Activated CD8-positive, alpha-beta memory T cell treated with anti-CD3 and anti-CD28 coated beads, Interleukin-2, amount 50 U/mL, for 48 hours (primary cell): ENCODE data around the gene PHF21A.

Source experiments
- DNase-seq: peaks from one replicate; pipeline ENCODE4 v3.0.0-alpha.2; 2020

Gene PHF21A

DNA sequence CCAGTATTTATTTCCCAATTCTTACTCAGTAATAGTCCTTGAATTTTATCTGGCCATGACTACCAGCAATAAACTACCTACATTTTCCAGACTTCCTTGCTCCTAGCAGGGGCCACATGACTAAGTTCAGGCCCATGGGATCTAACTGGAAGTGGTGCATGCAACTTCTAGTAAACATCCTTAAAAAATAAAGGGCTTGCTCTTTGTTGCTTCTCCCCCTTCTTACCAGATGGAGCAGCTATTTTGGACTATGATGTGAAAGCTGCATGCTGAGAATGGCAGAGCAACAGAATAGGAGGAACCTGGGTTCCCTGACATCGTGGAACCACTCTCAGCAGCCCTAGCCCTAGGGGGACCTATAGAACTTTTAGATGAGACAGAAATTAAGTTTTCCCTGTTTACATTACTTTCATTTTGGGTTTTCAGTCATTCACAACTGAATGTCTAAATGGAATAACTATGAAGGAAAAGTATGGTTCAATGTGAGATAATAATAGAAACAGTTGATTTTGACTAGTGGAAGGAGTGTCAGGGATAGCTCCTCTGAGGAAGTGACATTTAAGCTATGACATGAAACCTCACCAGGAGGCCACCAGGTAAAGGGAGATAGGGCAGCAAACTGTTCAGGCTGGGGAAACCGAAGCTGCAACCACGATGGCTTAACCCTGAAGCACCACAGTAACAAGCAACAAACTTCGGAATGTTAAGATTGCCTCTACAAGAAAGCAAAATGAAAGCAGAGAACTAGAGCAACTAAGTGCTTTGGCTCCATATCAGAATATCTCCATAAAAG, 48.9 kb downstream of the PHF21A start:
- no peak for DNase-seq

DNA sequence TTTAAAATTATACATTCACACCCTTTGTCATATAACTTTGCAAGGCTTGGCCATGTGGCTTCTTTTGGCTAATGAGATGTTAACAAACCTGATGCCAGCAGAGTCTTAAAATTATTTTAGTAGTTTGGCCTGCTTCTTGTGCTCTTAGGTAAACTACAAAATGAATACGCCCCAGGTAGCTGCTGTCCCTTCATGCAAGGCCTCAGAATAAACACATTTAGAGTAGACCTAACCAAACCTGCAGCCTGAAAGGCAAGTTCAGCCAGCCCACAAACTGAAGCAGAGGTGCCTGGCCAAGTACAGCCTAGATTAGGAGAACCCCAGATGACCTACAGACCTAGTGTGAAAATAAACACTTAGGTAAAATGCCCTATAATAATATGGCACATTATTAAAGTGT, 50.2 kb downstream of the PHF21A start:
- no peak for DNase-seq

DNA sequence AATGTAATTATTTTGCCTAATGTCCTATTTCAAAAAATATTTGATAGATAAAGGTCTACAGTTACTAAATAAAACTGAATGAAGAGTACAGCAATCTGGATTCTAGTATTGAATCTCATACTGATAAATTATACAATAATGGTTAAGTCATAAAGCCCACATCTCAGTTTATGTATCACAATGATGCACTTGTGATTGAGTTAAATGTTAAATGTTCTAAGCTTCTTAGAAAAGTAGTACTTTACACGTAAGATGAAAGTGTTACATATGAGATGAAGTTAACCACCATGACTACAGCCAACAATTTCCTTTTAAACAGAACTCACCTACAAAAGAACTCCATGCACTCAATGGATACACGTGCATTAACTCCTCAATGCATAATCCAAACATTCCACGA, 51.7 kb downstream of the PHF21A start:
- no peak for DNase-seq

DNA sequence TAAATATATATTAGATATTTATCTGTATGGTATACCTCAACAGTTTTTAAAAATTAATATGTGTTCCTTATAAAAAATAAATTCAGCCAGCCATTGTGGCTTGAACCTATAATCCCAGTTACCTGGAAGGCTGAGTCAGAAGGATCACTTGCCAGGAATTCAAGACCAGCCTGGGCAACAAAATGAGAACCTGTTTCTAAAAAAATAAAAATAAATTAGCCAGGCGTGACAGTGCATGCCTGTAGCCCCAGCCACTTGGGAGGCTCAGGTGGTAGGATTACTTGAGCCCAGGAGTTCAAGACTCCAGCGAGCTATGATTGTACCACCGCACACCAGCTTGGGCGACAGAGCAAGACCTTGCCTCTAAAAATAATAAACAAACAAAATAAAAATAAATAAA, 54.9 kb downstream of the PHF21A start:
- DNase-seq: no peak

DNA sequence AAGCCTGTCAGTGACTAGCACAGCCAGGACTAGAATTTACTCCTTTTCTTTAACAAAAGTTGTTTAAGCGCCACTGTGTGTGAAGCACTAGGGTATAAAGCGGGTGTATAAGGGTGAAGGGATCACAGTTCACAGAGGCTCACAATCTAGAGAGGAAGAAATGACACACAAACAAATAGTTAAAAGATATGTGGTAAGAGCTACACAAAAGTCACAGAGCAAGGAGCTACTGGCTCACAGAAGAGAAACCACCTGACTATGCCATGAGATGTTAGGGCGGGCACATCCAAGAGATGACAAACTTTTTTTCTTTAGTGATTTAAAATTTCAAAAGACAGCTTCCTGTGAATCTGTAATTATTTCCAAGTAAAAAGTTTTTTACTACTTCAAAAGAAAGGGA, 55.6 kb downstream of the PHF21A start:
- DNase-seq: no peak

DNA sequence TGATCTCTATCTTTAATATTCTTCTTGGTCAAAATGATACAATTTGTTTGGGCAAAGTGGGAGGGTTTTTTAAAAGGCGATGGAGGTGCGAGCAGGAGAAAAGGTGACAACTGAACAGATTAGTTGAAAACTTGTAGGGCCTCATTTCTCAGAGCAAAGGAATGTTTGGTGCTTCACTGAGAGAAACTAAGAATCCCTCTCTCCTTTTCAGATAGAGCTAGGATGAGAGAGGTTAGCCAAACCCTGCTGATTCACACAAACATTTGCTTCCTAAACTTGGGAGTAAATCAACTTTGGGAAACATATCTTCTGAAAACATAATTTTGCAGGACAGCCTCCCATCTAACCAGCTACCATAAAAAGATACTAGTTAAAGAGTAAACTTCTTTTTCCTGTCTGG, 57.0 kb downstream of the PHF21A start:
- no peak for DNase-seq

DNA sequence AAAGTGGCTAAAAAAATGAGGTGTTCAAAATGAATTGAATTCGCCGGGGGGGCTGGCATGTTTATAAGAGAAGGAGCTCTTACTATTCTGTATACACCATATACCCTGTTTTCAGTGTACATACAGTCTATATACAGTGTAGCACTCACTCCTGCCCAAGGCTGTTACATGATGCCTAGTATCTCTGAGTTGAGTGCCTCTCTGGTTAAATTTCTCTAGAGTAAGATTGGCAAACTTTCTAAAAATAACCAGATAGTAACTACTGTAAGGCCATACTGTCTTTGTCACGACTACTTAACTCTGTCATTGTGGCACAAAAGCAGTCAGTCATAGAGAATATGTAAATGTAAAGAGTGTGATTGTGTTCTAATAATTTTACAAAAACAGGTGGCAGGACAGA, 58.1 kb downstream of the PHF21A start:
- no peak for DNase-seq

DNA sequence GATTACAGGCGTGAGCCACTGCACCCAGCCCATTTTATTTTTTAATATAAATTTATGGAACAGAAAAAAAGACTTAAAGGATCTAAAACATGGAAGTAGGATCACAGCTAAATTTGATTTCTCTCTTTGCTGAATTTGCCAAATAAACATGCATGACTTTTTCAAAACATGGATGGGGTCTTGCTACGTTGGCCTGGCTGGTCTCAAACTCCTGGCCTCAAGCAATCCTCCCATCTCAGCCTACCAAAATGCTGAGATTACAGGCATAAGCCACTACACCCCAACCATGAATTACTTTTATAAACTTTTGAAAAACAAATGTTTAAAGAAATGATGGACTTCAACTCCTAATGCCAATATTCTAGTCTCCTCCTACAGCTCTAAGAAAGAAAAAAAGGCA, 61.2 kb downstream of the PHF21A start:
- no peak for DNase-seq

DNA sequence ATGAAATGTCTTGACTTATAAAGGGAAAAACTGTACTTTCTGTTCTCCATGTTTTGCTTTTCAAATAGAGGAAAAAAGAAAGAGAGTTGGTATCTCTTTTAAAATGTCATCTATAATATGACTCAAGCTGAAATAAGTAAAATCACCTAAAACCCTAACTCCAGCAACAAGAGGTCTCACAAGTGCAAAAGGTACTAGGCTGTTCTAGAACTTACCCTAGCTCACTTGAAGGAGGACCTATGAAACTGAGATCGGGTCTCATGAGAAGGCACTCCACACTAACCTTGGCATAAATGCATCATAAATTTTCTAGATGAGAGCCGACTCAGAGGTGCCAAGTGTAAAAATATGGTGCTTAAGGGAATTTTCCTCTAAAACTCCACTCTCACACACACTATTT, 63.8 kb downstream of the PHF21A start:
- no peak for DNase-seq

DNA sequence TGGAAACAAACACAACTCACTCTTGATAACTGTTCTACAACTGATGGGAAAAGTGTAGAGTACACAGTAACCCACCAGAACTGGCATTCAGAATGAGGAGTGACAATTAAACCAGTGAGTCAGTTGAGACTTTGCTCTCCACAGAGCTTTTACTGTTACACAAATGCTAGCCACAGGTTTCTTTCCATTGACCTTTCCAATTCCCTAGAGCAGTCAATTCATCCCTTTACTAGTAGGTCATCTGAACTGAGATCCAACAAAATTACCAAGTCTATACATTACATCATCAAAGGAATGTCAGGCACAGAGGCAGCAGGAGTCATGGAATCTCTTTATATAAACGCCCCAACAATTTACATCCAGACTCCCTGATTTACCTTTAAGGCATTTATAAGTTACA, 65.9 kb downstream of the PHF21A start:
- no peak for DNase-seq

DNA sequence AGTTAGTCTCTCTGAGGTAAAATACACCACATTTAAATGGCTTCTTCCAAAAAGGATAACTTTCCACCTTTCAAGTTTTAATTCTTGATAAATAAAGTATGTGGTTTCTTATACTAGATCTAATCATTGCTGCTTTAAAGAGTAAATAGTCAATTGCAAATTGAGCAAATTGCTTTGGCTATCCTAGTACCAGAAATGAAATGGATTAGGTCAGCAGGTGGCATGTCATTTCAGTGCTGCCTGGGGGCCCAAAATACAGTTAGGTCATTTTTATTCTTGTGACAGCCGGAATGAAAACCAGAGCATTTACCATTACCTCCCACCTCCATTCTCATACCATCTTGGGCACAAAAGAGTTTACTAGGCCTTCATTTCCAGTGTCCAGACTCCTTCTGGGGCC, 70.2 kb downstream of the PHF21A start:
- no peak for DNase-seq

DNA sequence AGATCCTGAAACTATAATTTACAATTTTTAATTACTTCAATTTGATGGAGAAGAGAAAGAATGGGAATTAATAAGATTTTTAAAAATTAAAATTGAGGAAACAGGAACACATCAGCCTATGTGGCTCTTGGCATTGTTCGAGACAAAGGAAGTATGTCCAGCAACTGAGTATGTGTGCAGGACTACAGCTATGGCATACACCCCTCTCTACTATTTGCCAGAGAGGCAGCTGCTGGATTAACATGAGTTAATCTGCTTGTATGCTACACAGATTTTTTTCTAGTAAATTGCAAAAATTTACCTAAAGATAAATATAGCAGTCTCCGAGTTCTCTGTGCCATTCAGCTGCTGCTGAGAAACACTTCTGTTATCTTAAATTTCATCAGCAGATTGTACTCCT, 70.6 kb downstream of the PHF21A start:
- no peak for DNase-seq

DNA sequence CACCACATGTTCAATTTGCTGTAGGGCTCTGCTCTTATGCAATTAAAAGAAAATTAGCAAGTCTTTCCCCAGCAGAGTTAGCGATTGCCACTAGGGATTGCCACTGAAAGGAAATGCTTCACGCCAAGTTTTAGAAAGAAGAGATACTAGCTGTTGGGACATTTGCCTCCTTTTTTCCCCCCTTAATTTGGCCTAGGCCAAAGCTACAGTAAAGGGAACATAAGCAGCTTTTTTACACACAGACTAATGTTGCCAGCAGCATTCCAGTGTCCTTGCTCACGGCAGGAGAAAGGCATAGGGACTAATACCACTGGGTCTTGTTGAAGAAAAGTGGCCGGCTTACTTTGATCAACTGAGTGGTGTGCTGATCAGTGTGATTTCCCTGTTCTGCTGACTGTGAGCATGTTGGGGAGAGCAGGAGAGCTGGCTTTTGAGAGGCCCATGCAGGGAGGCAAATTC, 71.2 kb downstream of the PHF21A start:
- DNase-seq: no peak

DNA sequence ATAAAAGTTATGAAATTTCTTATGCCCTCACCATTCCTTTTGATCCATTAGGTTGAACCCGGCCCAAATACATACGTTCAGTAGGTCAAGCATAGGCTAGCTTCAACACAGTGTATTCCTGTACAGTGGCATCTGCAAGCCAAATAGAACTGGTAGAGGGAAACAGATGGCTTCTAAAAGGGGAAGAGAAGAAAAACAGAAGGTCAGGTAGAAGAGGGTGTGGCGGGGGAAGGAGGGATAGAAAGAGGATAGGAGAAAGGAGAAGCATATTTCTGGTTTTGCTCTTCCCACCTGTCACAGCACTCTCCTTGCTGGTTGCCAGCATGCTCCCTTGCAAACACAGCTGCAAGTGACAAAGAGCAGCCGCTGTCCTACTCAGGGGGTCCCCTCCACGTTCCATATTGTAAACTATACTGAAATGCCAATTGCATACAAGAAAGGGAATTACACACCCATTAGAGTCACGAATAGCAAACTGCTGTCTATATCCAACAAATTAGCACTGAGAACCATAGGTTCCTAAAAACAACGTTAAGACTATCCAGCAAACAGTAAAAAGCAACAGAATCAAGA, 71.8 kb downstream of the PHF21A start:
- no peak for DNase-seq

DNA sequence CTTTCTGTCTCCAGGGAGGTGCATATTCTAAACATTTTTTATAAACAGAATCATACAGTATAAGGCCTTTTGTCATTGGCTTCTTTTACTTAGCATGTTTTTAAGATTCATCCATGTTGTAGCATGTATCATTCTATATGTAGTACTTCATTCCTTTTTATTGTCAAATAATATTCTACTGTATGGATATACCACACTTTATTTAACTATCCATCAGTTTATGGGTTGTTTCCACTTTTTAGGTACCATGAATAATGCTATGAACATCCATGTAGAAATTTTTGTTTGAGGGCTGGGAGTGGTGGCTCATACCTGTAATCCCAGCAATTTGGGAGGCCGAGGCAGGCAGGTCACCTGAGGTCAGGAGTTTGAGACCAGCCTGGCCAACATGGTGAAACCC, 73.1 kb downstream of the PHF21A start:
- no peak for DNase-seq

DNA sequence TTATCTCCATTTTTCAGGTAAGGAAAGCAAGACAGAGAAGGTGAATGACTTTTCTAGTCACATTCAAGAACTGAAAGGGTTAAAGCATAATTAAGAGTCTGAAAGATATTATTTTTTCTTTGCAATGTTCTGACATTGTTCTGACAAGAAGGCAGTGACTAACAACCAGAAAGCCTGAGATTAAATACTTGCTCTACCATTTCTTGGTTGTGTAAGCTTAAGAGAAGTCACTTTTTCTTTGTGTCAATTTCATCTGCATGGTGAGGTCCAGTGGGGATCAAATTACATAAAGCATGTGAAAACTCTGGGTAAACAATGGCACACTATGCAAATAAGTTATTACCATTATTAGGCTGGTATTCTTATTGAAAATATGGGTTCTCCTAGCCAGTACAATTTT, 73.7 kb downstream of the PHF21A start:
- no peak for DNase-seq

DNA sequence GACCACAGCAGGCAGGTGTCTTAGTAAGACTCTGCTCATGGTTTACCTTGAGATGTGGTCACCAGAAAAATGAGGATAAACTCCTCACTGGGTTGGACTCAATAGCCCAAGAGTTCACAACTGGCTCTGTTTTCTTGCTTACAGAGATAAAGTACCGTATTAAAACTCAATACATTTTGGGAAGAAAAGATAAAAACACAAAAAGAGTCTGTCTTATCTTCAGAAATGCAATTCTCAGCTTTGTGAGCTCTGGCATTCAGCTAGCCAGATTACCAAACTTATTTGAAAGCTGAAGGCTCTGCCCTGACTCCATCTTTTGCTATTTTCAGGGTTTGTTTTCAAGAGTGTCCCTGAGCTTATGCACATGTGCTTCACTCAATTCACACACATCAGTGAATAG, 75.4 kb downstream of the PHF21A start:
- DNase-seq: no peak

DNA sequence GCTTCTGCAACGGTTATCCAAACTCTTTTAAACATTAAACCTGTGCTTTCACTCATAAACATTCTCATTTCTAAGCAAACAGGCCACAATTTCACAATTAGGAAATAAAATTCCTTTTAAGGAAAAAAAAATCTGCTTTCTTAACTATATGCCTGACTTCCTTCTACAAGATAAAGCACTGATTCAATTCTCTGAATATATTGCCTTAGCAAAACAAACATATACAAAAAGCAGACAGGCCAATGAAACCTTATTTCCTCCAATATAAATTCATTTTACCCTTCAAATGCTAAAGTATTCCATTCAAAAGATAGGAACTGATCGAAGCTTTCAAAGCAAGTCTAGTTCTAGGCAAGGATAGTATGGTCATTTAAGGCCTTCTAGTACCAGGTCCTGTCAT, 76.7 kb downstream of the PHF21A start:
- no peak for DNase-seq

DNA sequence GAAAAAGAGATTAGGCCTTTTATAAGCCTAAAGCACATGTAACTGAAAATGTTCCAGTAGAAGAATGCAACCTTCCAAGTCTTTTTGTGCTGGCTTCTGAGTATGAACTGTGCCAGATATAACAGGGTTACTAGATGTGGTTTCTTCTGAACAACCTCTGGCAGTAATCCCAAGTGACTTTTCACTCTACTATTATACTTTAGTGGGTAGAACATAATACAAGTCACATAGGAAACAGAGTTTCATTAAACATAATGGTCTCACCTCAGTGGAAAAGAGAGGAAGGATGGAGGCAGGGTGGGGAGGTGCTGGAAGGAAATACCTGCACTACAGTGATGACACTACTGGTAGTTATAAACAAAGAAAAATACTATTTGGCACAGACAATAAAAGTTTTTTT, 81.3 kb downstream of the PHF21A start:
- no peak for DNase-seq

DNA sequence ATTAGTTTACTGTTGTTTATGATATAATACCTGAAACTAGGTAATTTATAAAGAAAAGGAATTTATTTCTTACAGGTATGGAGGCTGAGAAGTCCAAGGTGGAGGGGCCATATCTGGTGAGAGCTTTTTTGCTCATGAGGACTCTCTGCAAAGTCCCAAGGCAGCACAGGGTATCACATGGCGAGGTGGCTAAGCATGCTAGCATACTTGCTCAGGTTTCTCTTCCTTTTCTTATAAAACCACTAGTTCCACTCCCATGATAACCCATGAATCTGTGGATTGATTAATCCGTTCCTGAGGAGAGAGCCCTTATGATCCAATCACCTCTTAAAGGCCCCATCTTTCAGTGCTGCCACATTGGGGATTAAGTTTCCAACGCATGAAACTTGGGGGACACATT, 82.7 kb downstream of the PHF21A start:
- no peak for DNase-seq

DNA sequence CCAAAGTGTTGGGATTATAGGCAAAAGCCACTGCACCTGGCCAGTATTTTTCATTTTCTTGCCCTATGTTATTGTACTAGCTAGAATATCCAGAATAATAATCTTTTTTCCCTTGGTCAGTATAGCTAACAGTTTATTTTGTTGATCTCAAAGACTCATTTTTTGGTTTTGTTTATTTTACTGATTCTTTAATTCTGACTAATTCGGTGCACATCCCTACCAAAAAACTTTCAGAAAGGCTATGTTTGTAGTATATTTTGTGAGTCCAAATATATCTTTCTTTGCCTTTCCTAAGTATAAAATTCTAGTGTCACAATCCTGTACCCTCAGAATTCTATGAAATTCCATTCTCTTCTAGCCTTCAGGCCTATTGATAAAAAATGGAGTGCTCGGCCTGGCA, 84.3 kb downstream of the PHF21A start:
- no peak for DNase-seq

DNA sequence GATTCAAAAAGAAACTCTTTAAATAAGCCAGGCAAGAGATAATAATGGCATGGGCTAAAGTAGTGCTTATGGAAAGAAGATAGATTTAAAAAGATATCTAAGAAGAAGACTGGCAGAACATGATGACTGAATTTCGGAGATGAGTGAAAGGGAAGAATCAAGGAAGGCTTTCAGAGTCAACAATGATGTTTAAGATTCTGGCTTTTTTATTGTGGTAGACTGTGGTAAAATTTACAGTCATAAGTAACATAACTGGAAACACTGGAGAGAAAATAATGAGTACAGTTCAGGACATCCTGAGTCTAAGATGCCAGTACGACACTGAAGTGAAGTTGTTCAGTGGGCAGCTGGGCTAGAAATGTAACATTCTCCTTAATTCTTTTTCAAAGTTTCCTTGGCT, 85.2 kb downstream of the PHF21A start:
- no peak for DNase-seq

DNA sequence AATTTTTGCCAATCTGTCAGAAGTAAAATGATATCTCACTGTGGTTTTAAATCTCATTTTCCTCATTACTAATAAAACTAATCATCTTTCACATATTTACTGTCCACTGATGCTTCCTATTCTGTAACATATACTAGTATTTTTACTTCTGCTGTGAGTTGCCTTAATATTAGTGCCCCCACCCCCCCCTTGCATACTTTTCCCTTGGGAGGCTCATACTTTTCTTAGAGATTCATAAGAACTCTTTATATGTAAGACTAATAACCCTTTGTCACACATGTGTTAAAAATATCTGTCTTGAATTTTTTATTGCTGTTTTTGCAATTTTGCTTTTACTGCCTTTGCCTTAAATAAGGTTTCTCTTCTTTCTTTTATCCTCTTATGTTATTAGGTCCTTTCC, 87.2 kb downstream of the PHF21A start:
- no peak for DNase-seq

DNA sequence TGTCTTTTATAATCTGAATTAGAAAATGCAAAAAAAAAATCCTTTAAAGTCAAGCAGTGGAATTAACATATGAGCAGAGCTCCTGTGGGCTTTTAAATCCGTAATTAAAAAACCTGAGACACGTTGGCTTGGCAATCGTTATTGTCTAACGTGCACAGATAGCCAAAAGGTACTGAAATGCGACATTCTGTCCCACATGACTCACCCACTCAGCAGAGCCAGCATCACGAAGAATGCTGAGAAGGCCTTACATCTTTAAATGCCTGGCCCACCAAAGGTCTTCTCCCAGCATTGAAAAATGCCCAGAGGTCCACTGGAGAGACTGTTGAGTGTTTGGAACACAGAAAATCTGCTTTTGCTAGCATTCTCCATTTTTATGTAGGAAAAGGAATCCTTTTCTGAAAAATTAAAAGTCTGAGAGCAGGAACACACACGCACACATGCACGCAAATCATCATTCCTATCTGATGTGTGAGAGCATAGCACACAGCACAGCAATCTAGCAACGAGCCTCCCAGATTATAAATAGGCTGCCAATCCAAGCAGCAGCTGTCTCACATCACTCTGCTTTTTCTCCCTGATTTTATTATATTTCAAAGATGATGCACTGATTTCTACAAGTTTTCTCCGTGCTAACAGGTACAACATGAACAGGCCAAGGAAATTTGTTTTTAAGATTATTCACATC, 94.5 kb downstream of the PHF21A start:
- no peak for DNase-seq
